ENCODE data around the gene GSC2. TPM values are rescaled to one million over a fixed set of nuclear protein-coding genes. Genes with fewer than 3 reads are reported as not detected.

Gene GSC2
- total RNA-seq, 1 experiment from 2014 or later, result not detected

- no peaks in the 10 kb centered on the region for H3K36me3 ChIP-seq
- no peaks in the 10 kb centered on the region for H3K27me3 ChIP-seq
- no peak overlapping the region for H3K27ac ChIP-seq
- no peak for DNase-seq
- H3K4me1 ChIP-seq, result no peaks in the 10 kb centered on the region
- no peaks in the 10 kb centered on the region for H3K9me3 ChIP-seq (replicated peaks)
- no peak overlapping the region for H3K4me3 ChIP-seq
These were observed 23.5 kb downstream of the GSC2 start for GRCh38 chr22:19126309-19127273.

GRCh38 chr22:19125474-19126308, 24.4 kb downstream of the GSC2 start:
- no peak overlapping the region for H3K4me3 ChIP-seq
- no peak for DNase-seq
- no peaks in the 10 kb centered on the region for H3K36me3 ChIP-seq
- peaks cover 3% of the 10 kb centered on the region; the same call in 1 of the 2 replicates for H3K4me1 ChIP-seq
- H3K9me3 ChIP-seq (replicated peaks), result no peaks in the 10 kb centered on the region
- no peaks in the 10 kb centered on the region for H3K27me3 ChIP-seq
- no peak overlapping the region for H3K27ac ChIP-seq

GRCh38 chr22:19125011-19125410, 25.1 kb downstream of the GSC2 start:
- H3K36me3 ChIP-seq, result no peaks in the 10 kb centered on the region
- DNase-seq, result no peak
- H3K27me3 ChIP-seq, result no peaks in the 10 kb centered on the region
- H3K4me1 ChIP-seq, result peaks cover 3% of the 10 kb centered on the region; the same call in 1 of the 2 replicates
- H3K9me3 ChIP-seq (replicated peaks), result no peaks in the 10 kb centered on the region
- H3K27ac ChIP-seq, result no peak overlapping the region
- H3K4me3 ChIP-seq, result no peak overlapping the region

GRCh38 chr22:19124377-19124776, 25.7 kb downstream of the GSC2 start:
- H3K27ac ChIP-seq, result no peak overlapping the region
- no peak overlapping the region for H3K4me3 ChIP-seq
- H3K27me3 ChIP-seq, result no peaks in the 10 kb centered on the region
- no peaks in the 10 kb centered on the region for H3K9me3 ChIP-seq (replicated peaks)
- H3K36me3 ChIP-seq, result no peaks in the 10 kb centered on the region
- DNase-seq, result no peak
- H3K4me1 ChIP-seq, result peaks cover 3% of the 10 kb centered on the region; the same call in 1 of the 2 replicates

- peaks cover 3% of the 10 kb centered on the region; the same call in 1 of the 2 replicates for H3K4me1 ChIP-seq
- no peaks in the 10 kb centered on the region for H3K9me3 ChIP-seq (replicated peaks)
- H3K27me3 ChIP-seq, result no peaks in the 10 kb centered on the region
These were observed 26.2 kb downstream of the GSC2 start for GRCh38 chr22:19123936-19124335.

GRCh38 chr22:19122752-19123492, 27.2 kb downstream of the GSC2 start:
- Histone ChIP-seq H3K36me3 (no peaks in the 10 kb centered on the region), H3K27ac (no peak overlapping the region), H3K4me3 (peak overlapping the region; percentile 94), H3K4me1 (peaks cover 3% of the 10 kb centered on the region; the same call in 1 of the 2 replicates), H3K9me3 (replicated peaks) (no peaks in the 10 kb centered on the region), H3K27me3 (no peaks in the 10 kb centered on the region)
- peak; percentile 43 to 56 for DNase-seq

More at GRCh38 chr22:19123936-19124335, 26.2 kb downstream of the GSC2 start:
- DNase-seq, result no peak
- Histone ChIP-seq H3K36me3 (no peaks in the 10 kb centered on the region), H3K27ac (no peak overlapping the region), H3K4me3 (no peak overlapping the region)

GRCh38 chr22:19122143-19122751, 27.8 kb downstream of the GSC2 start, which contains the start of gene DGCR2:
Gene DGCR2 (minus strand): TSS chr22:19122412. CDS start chr22:19122206, 206 bp downstream.
- H3K36me3 ChIP-seq, result no peaks in the 10 kb centered on the region
- peak; percentile 98 for DNase-seq
- H3K9me3 ChIP-seq (replicated peaks), result no peaks in the 10 kb centered on the region
- peaks cover 3% of the 10 kb centered on the region; the same call in 1 of the 2 replicates for H3K4me1 ChIP-seq
- H3K27ac ChIP-seq, result peak within 1 kb of the TSS; percentile 55; the same call in 1 of the 2 replicates
- H3K4me3 ChIP-seq, result peak within 1 kb of the TSS; percentile 94
- no peaks in the 10 kb centered on the region for H3K27me3 ChIP-seq

GRCh38 chr22:19121631-19122142, 28.4 kb downstream of the GSC2 start:
- H3K27ac ChIP-seq, result peak overlapping the region; percentile 55; the same call in 1 of the 2 replicates
- DNase-seq, result peak; percentile 39 to 54
- H3K4me1 ChIP-seq, result peaks cover 3% of the 10 kb centered on the region; the same call in 1 of the 2 replicates
- H3K4me3 ChIP-seq, result peak overlapping the region; percentile 94
- H3K36me3 ChIP-seq, result no peaks in the 10 kb centered on the region
- no peaks in the 10 kb centered on the region for H3K27me3 ChIP-seq
- H3K9me3 ChIP-seq (replicated peaks), result no peaks in the 10 kb centered on the region

GRCh38 chr22:19120829-19121630, 29.1 kb downstream of the GSC2 start:
- Histone ChIP-seq H3K27ac (no peak overlapping the region; the same call in 1 of the 2 replicates), H3K36me3 (no peaks in the 10 kb centered on the region), H3K4me1 (peaks cover 3% of the 10 kb centered on the region; the same call in 1 of the 2 replicates), H3K9me3 (replicated peaks) (no peaks in the 10 kb centered on the region), H3K4me3 (peak overlapping the region; percentile 94), H3K27me3 (no peaks in the 10 kb centered on the region)
- no peak for DNase-seq

- H3K27me3 ChIP-seq, result no peaks in the 10 kb centered on the region
- no peak overlapping the region for H3K4me3 ChIP-seq
- H3K27ac ChIP-seq, result no peak overlapping the region
- peaks cover 3% of the 10 kb centered on the region; the same call in 1 of the 2 replicates for H3K4me1 ChIP-seq
- DNase-seq, result no peak
- H3K9me3 ChIP-seq (replicated peaks), result no peaks in the 10 kb centered on the region
- H3K36me3 ChIP-seq, result no peaks in the 10 kb centered on the region; the same call in 1 of the 2 replicates
These were observed 30.1 kb downstream of the GSC2 start for GRCh38 chr22:19119949-19120348.

GRCh38 chr22:19118329-19118880, 31.7 kb downstream of the GSC2 start:
- H3K27ac ChIP-seq, result no peak overlapping the region
- no peaks in the 10 kb centered on the region; the same call in 1 of the 2 replicates for H3K36me3 ChIP-seq
- no peak overlapping the region for H3K4me3 ChIP-seq
- DNase-seq, result no peak
- H3K9me3 ChIP-seq (replicated peaks), result no peaks in the 10 kb centered on the region
- peaks cover 3% of the 10 kb centered on the region; the same call in 1 of the 2 replicates for H3K4me1 ChIP-seq
- H3K27me3 ChIP-seq, result no peaks in the 10 kb centered on the region

- H3K27me3 ChIP-seq, result no peaks in the 10 kb centered on the region
- peaks cover 3% of the 10 kb centered on the region; the same call in 1 of the 2 replicates for H3K4me1 ChIP-seq
- no peak overlapping the region for H3K27ac ChIP-seq
- H3K4me3 ChIP-seq, result no peak overlapping the region
- H3K36me3 ChIP-seq, result no peaks in the 10 kb centered on the region; the same call in none of the 2 replicates
- H3K9me3 ChIP-seq (replicated peaks), result no peaks in the 10 kb centered on the region
- no peak for DNase-seq
These were observed 33.0 kb downstream of the GSC2 start for GRCh38 chr22:19117111-19117512.
